Measurements from ENCODE around the gene ELAVL3. TPM values are rescaled to one million over a fixed set of nuclear protein-coding genes. Genes with fewer than 3 reads are reported as not detected.

The ELAVL3 gene
- total RNA-seq, 1 experiment from 2014 or later = not detected

DNA sequence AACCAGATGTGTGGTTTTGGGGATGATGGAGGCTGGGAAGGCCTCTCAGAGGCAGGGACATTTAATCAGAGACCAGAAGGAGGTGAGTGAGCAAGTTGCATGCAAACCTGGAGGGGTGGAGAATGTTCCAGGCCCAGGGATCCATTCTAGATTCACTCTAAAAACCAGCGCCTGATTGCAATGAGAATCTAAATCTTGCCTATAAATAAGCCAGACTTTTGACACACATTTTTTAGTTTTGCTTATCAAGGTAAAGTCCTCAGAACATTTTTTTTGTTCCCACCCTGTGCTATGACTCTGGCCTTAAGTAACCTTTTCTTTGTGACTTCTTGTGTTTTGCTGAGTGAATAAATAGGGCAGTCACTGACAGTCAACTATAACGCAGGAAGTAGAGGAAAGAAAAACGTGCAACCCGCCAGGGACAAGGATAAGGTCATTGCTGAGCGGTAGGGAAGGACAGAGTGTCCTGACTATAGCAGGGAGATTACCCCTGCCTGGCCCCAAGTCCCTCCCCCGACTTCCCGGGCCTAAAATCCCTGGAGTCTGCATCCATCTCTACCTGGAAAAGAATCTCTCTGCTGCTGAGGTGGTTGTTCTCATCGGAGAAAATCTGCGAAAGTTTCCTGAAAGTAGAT lies 76.1 kb downstream of the ELAVL3 start:
- no peak for ATAC-seq
- no peak for TF ChIP-seq SIN3A (IDR thresholded peaks at IDR 0.05; ENCODE audit: borderline replicate concordance, insufficient read depth, low read depth, low read length)
- TF ChIP-seq CTCF (IDR thresholded peaks at IDR 0.05) = no peak
- TF ChIP-seq, protein P1, sequence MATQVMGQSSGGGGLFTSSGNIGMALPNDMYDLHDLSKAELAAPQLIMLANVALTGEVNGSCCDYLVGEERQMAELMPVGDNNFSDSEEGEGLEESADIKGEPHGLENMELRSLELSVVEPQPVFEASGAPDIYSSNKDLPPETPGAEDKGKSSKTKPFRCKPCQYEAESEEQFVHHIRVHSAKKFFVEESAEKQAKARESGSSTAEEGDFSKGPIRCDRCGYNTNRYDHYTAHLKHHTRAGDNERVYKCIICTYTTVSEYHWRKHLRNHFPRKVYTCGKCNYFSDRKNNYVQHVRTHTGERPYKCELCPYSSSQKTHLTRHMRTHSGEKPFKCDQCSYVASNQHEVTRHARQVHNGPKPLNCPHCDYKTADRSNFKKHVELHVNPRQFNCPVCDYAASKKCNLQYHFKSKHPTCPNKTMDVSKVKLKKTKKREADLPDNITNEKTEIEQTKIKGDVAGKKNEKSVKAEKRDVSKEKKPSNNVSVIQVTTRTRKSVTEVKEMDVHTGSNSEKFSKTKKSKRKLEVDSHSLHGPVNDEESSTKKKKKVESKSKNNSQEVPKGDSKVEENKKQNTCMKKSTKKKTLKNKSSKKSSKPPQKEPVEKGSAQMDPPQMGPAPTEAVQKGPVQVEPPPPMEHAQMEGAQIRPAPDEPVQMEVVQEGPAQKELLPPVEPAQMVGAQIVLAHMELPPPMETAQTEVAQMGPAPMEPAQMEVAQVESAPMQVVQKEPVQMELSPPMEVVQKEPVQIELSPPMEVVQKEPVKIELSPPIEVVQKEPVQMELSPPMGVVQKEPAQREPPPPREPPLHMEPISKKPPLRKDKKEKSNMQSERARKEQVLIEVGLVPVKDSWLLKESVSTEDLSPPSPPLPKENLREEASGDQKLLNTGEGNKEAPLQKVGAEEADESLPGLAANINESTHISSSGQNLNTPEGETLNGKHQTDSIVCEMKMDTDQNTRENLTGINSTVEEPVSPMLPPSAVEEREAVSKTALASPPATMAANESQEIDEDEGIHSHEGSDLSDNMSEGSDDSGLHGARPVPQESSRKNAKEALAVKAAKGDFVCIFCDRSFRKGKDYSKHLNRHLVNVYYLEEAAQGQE (IDR thresholded peaks at IDR 0.05; ENCODE audit: insufficient read depth in 1 of 2, low read depth in 2 of 2, low read length in 1 of 2) = no peak
- TF ChIP-seq TCF7L2 (IDR thresholded peaks at IDR 0.05; ENCODE audit: low read depth, low read length) = no peak
- TF ChIP-seq POLR2AphosphoS5 (IDR thresholded peaks at IDR 0.05; ENCODE audit: low read depth, low read length) = no peak
- Histone ChIP-seq H3K4me3 (ENCODE audit: low read depth in 2 of 2, low read length in 2 of 2) (no peak overlapping the region), H3K36me3 (ENCODE audit: control insufficient read depth, insufficient read depth, low read length) (no peaks in the 10 kb centered on the region), H3K9me3 (ENCODE audit: control insufficient read depth, insufficient read depth, low read depth, low read length) (no peaks in the 10 kb centered on the region), H3K4me1 (ENCODE audit: control insufficient read depth, insufficient read depth, low read length) (no peaks in the 10 kb centered on the region), H3K27ac (ENCODE audit: low read length) (no peak overlapping the region), H3K27me3 (ENCODE audit: control insufficient read depth, insufficient read depth, low read length) (no peaks in the 10 kb centered on the region)
- ChIA-PET POLR2A (no interaction called here), CTCF (no interaction called here)
- DNase-seq (ENCODE audit: low read depth, low spot score) = no peak
- in situ Hi-C loops (cut with HindIII; ENCODE audit: low pct_unique_long_range_greater_than_20kb, low sequenced_read_pairs) = no loop called here
- intact Hi-C loops (cut with micrococcal nuclease; ENCODE audit: unreplicated experiment) = no loop called here
- BruUV-seq (replicated peaks) = no TSS peak

GRCh38 chr19:11401808-11402543 lies 78.9 kb downstream of the ELAVL3 start:
- Histone ChIP-seq H3K9me3 (ENCODE audit: control insufficient read depth, insufficient read depth, low read depth, low read length) (no peaks in the 10 kb centered on the region), H3K27me3 (ENCODE audit: control insufficient read depth, insufficient read depth, low read length) (no peaks in the 10 kb centered on the region), H3K36me3 (ENCODE audit: control insufficient read depth, insufficient read depth, low read length) (no peaks in the 10 kb centered on the region), H3K4me3 (ENCODE audit: low read depth in 2 of 2, low read length in 2 of 2) (no peak overlapping the region), H3K27ac (ENCODE audit: low read length) (no peak overlapping the region), H3K4me1 (ENCODE audit: control insufficient read depth, insufficient read depth, low read length) (no peaks in the 10 kb centered on the region)
- ChIA-PET POLR2A (no interaction called here), CTCF (no interaction called here)
- in situ Hi-C loops (cut with HindIII; ENCODE audit: low pct_unique_long_range_greater_than_20kb, low sequenced_read_pairs) (no loop called here), intact Hi-C loops (cut with micrococcal nuclease; ENCODE audit: unreplicated experiment) (no loop called here)
- DNase-seq (ENCODE audit: low read depth, low spot score) (no peak), ATAC-seq (no peak)
- no peak for TF ChIP-seq POLR2AphosphoS5 (IDR thresholded peaks at IDR 0.05; ENCODE audit: low read depth, low read length)
- TF ChIP-seq CTCF (IDR thresholded peaks at IDR 0.05) = no peak
- TF ChIP-seq SIN3A (IDR thresholded peaks at IDR 0.05; ENCODE audit: borderline replicate concordance, insufficient read depth, low read depth, low read length) = no peak
- TF ChIP-seq, protein P1 (IDR thresholded peaks at IDR 0.05; ENCODE audit: insufficient read depth in 1 of 2, low read depth in 2 of 2, low read length in 1 of 2) = no peak
- TF ChIP-seq TCF7L2 (IDR thresholded peaks at IDR 0.05; ENCODE audit: low read depth, low read length) = no peak
- BruUV-seq (replicated peaks) = no TSS peak
